Left ventricle myocardium inferior (tissue), 1 donor: ENCODE data around the gene COX7A2. TPM values are rescaled to one million over a fixed set of nuclear protein-coding genes. Genes with fewer than 3 reads are reported as not detected.

Experiments used
- DNase-seq: peaks from one replicate; pipeline ENCODE4 v3.0.0-alpha.2; 2020
- H3K27ac ChIP-seq: fragments of 200-600 bp; replicated peaks from 2 replicates; pipeline ENCODE4 v1.8.0; 2021
- H3K27me3 ChIP-seq: fragments of 200-600 bp; 2 replicates; pipeline ENCODE4 v1.8.0; 2021; ENCODE audit warnings: low read depth
- H3K36me3 ChIP-seq: fragments of 200-600 bp; 2 replicates; pipeline ENCODE4 v1.8.0; 2021
- H3K4me1 ChIP-seq: fragments of 200-600 bp; 2 replicates; pipeline ENCODE4 v1.8.0; 2021
- H3K4me3 ChIP-seq: fragments of 200-600 bp; 2 replicates; pipeline ENCODE4 v1.8.0; 2021; ENCODE audit warnings: mild to moderate bottlenecking, moderate library complexity
- H3K9me3 ChIP-seq: fragments of 200-600 bp; replicated peaks from 2 replicates; pipeline ENCODE4 v1.8.0; 2021
- CTCF ChIP-seq: fragments of 200-600 bp; IDR thresholded peaks from 2 replicates; pipeline ENCODE4 v1.8.0; 2021; ENCODE audit warnings: antibody characterized with exemption, mild to moderate bottlenecking, borderline replicate concordance
- intact Hi-C: fragments of 100-400 bp; cut with micrococcal nuclease; formaldehyde crosslinking; loops from one replicate; pipeline ENCODE4 v1.11.0; 2022
- total RNA-seq: library from RNA; stranded (reverse); fragmentation: NEBNext Ultra II Directional; extraction: Animal tissue kit (Norgen Biotek cat#: 25700); gene quantifications from one replicate; pipeline ENCODE4 v1.2.1, GENCODE V29; 2021
- donor health status: DM: no; HTN: yes; CAD: no; lungs with severe emphysema.

COX7A2 gene
- total RNA-seq, 1 donor from 2014 or later: 1,008 TPM

- no peaks in the 10 kb centered on the region for H3K36me3 ChIP-seq
- no peak for DNase-seq
- peaks cover 22% of the 10 kb centered on the region for H3K4me1 ChIP-seq
- H3K27ac ChIP-seq: no peak overlapping the region
- no peaks in the 10 kb centered on the region for H3K27me3 ChIP-seq
- H3K9me3 ChIP-seq: no peaks in the 10 kb centered on the region
- intact Hi-C loops: no loop called here
- peak; percentile 81 for TF ChIP-seq CTCF
- H3K4me3 ChIP-seq: peak overlapping the region; percentile 43
These were observed 12.9 kb downstream of the COX7A2 start for GRCh38 chr6:75230484-75231325.

GRCh38 chr6:75224303-75224926 is 19.2 kb downstream of the COX7A2 start:
- H3K9me3 ChIP-seq: no peaks in the 10 kb centered on the region
- H3K27me3 ChIP-seq: no peaks in the 10 kb centered on the region
- TF ChIP-seq CTCF: no peak
- intact Hi-C loops: no loop called here
- H3K36me3 ChIP-seq: no peaks in the 10 kb centered on the region
- no peak overlapping the region for H3K4me3 ChIP-seq
- H3K27ac ChIP-seq: no peak overlapping the region
- H3K4me1 ChIP-seq: peaks cover 5% of the 10 kb centered on the region
- DNase-seq: no peak

GRCh38 chr6:75223428-75223827 is 20.2 kb downstream of the COX7A2 start:
- Histone ChIP-seq H3K4me1 (peaks cover 5% of the 10 kb centered on the region), H3K27ac (peak overlapping the region; percentile 41)

GRCh38 chr6:75222261-75222660 is 21.3 kb downstream of the COX7A2 start:
- intact Hi-C loops: no loop called here
- H3K4me1 ChIP-seq: peaks cover 16% of the 10 kb centered on the region
- no peak for DNase-seq
- TF ChIP-seq CTCF: no peak
- H3K27me3 ChIP-seq: no peaks in the 10 kb centered on the region
- H3K4me3 ChIP-seq: no peak overlapping the region
- no peaks in the 10 kb centered on the region for H3K9me3 ChIP-seq
- H3K36me3 ChIP-seq: no peaks in the 10 kb centered on the region
- H3K27ac ChIP-seq: peak overlapping the region; percentile 41

More at GRCh38 chr6:75223428-75223827, 20.2 kb downstream of the COX7A2 start:
- H3K4me3 ChIP-seq: no peak overlapping the region
- H3K9me3 ChIP-seq: no peaks in the 10 kb centered on the region
- DNase-seq: no peak
- no peaks in the 10 kb centered on the region for H3K36me3 ChIP-seq
- no peaks in the 10 kb centered on the region for H3K27me3 ChIP-seq
- intact Hi-C loops: no loop called here
- no peak for TF ChIP-seq CTCF

- no peaks in the 10 kb centered on the region for H3K27me3 ChIP-seq
- no peaks in the 10 kb centered on the region for H3K9me3 ChIP-seq
- no peak overlapping the region for H3K4me3 ChIP-seq
- no peaks in the 10 kb centered on the region for H3K36me3 ChIP-seq
- no peak overlapping the region for H3K27ac ChIP-seq
- peaks cover 24% of the 10 kb centered on the region for H3K4me1 ChIP-seq
- intact Hi-C loops: no loop called here
- no peak for TF ChIP-seq CTCF
- no peak for DNase-seq
These were observed 22.5 kb downstream of the COX7A2 start for GRCh38 chr6:75221116-75221515.
